ENCODE results near the gene SLCO2B1. TPM values are rescaled to one million over a fixed set of nuclear protein-coding genes. Genes with fewer than 3 reads are reported as not detected.

Gene SLCO2B1
- total RNA-seq (2014; rRNA removed; shearing (Covaris generic)): not detected in 2 replicates
- 0.03 TPM in 1 of 2 replicates, not detected in the other for polyA plus RNA-seq (2016; fragmentation: Nextera tagmentation; extraction: Ambion mirVana)
- long read RNA-seq: 0 reads

- no peak within 1 kb of the TSS for H3K27ac Mint-ChIP-seq
- Histone ChIP-seq H4K20me1 (replicated peaks; ENCODE audit: insufficient read depth) (no peaks in the 10 kb centered on the region), H3F3A (replicated peaks; ENCODE audit: low read depth) (no peaks in the 10 kb centered on the region), H3K27me3 (ENCODE audit: insufficient read depth) (no peaks in the 10 kb centered on the region), H3K27ac (ENCODE audit: low read depth) (no peak within 1 kb of the TSS), H2AFZ (no peak within 1 kb of the TSS), H3K9me2 (ENCODE audit: insufficient read depth) (0 out of 2 replicates have a peak, but pooled peaks cover 2% of the 10 kb centered on the region), H3K4me2 (no peak within 1 kb of the TSS), H3K4me3 (no peak within 1 kb of the TSS), H3K4me1 (ENCODE audit: insufficient read depth) (no peaks in the 10 kb centered on the region), H3K79me2 (replicated peaks; ENCODE audit: insufficient read depth) (no peaks in the 10 kb centered on the region), H3K36me3 (ENCODE audit: insufficient read depth) (no peaks in the 10 kb centered on the region)
- H3K27me3 Mint-ChIP-seq (ENCODE audit: insufficient read depth, low read depth, poor library complexity): peaks cover 18% of the 10 kb centered on the region
- DNase-seq (ENCODE audit: low spot score) (no peak), ATAC-seq (no peak)
- no peaks in the 10 kb centered on the region for H3K9me3 Mint-ChIP-seq
- H3K4me1 Mint-ChIP-seq: no peaks in the 10 kb centered on the region; the same call in 1 of the 3 replicates
- no peak within 1 kb of the TSS for H3K4me3 Mint-ChIP-seq
- no peak for TF ChIP-seq NANOG (IDR thresholded peaks at IDR 0.05; ENCODE audit: borderline replicate concordance)
- TF ChIP-seq, protein P1, sequence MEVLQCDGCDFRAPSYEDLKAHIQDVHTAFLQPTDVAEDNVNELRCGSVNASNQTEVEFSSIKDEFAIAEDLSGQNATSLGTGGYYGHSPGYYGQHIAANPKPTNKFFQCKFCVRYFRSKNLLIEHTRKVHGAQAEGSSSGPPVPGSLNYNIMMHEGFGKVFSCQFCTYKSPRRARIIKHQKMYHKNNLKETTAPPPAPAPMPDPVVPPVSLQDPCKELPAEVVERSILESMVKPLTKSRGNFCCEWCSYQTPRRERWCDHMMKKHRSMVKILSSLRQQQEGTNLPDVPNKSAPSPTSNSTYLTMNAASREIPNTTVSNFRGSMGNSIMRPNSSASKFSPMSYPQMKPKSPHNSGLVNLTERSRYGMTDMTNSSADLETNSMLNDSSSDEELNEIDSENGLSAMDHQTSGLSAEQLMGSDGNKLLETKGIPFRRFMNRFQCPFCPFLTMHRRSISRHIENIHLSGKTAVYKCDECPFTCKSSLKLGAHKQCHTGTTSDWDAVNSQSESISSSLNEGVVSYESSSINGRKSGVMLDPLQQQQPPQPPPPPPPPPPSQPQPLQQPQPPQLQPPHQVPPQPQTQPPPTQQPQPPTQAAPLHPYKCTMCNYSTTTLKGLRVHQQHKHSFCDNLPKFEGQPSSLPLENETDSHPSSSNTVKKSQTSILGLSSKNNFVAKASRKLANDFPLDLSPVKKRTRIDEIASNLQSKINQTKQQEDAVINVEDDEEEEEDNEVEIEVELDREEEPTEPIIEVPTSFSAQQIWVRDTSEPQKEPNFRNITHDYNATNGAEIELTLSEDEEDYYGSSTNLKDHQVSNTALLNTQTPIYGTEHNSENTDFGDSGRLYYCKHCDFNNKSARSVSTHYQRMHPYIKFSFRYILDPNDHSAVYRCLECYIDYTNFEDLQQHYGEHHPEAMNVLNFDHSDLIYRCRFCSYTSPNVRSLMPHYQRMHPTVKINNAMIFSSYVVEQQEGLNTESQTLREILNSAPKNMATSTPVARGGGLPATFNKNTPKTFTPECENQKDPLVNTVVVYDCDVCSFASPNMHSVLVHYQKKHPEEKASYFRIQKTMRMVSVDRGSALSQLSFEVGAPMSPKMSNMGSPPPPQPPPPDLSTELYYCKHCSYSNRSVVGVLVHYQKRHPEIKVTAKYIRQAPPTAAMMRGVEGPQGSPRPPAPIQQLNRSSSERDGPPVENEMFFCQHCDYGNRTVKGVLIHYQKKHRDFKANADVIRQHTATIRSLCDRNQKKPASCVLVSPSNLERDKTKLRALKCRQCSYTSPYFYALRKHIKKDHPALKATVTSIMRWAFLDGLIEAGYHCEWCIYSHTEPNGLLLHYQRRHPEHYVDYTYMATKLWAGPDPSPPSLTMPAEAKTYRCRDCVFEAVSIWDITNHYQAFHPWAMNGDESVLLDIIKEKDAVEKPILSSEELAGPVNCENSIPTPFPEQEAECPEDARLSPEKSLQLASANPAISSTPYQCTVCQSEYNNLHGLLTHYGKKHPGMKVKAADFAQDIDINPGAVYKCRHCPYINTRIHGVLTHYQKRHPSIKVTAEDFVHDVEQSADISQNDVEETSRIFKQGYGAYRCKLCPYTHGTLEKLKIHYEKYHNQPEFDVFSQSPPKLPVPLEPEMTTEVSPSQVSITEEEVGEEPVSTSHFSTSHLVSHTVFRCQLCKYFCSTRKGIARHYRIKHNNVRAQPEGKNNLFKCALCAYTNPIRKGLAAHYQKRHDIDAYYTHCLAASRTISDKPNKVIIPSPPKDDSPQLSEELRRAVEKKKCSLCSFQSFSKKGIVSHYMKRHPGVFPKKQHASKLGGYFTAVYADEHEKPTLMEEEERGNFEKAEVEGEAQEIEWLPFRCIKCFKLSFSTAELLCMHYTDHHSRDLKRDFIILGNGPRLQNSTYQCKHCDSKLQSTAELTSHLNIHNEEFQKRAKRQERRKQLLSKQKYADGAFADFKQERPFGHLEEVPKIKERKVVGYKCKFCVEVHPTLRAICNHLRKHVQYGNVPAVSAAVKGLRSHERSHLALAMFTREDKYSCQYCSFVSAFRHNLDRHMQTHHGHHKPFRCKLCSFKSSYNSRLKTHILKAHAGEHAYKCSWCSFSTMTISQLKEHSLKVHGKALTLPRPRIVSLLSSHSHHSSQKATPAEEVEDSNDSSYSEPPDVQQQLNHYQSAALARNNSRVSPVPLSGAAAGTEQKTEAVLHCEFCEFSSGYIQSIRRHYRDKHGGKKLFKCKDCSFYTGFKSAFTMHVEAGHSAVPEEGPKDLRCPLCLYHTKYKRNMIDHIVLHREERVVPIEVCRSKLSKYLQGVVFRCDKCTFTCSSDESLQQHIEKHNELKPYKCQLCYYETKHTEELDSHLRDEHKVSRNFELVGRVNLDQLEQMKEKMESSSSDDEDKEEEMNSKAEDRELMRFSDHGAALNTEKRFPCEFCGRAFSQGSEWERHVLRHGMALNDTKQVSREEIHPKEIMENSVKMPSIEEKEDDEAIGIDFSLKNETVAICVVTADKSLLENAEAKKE (CRISPR knock-in tag; IDR thresholded peaks at IDR 0.05): no peak
- no peak for TF ChIP-seq POLR2AphosphoS5 (IDR thresholded peaks at IDR 0.05; ENCODE audit: low read depth)
- TF ChIP-seq CREB1 (CRISPR knock-in tag; IDR thresholded peaks at IDR 0.05; ENCODE audit: low read depth): no peak
- TF ChIP-seq, protein P2, sequence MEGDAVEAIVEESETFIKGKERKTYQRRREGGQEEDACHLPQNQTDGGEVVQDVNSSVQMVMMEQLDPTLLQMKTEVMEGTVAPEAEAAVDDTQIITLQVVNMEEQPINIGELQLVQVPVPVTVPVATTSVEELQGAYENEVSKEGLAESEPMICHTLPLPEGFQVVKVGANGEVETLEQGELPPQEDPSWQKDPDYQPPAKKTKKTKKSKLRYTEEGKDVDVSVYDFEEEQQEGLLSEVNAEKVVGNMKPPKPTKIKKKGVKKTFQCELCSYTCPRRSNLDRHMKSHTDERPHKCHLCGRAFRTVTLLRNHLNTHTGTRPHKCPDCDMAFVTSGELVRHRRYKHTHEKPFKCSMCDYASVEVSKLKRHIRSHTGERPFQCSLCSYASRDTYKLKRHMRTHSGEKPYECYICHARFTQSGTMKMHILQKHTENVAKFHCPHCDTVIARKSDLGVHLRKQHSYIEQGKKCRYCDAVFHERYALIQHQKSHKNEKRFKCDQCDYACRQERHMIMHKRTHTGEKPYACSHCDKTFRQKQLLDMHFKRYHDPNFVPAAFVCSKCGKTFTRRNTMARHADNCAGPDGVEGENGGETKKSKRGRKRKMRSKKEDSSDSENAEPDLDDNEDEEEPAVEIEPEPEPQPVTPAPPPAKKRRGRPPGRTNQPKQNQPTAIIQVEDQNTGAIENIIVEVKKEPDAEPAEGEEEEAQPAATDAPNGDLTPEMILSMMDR (conservative IDR thresholded peaks at IDR 0.05; ENCODE audit: low read depth in 2 of 2): no peak
- no peak for TF ChIP-seq EZH2phosphoT487 (IDR thresholded peaks at IDR 0.05; ENCODE audit: unreplicated experiment)
- no peaks in the 10 kb centered on the region; the same call in 2 of the 3 replicates for H3K36me3 Mint-ChIP-seq (ENCODE audit: low read depth)
These were observed at the start of gene SLCO2B1 for GRCh38 chr11:75150879-75151278. Gene SLCO2B1 (plus strand): TSS chr11:75151107. CDS start chr11:75151382, 275 bp downstream.
